NCI-H146 treated with DMSO at 0.1 percent for 48 hours (cell line): ENCODE measurements around the gene AMDHD1.

ENCODE experiments used
- DNase-seq: peaks from one replicate; lab custom pipeline; 2025; ENCODE audit not compliant: unreplicated experiment; lab: John Stamatoyannopoulos, UW

The AMDHD1 gene

DNA sequence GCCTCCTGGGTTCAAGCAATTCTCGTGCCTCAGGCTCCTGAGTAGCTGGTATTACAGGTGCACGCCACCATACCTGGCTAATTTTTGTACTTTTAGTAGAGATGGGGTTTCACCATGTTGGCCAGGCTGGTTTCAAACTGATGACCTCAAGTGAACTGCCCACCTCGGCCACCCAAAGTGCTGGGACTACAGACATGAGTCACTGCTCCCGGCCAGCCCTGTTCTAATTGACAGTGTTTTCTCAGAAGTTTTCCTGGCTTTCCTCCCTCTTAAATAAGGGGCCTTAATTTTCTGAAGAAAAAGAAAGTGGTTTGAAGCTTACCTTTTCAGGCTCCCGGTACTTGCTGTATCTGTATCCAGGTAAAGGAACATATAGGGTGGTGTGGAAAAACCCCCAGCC lies 51.3 kb downstream of the AMDHD1 start:
- no peak for DNase-seq

- no peak for DNase-seq
These were observed 52.3 kb downstream of the AMDHD1 start for GRCh38 chr12:95995238-95996031.

GRCh38 chr12:95996034-95996658 lies 53.0 kb downstream of the AMDHD1 start, which contains the start of gene HAL:
HAL (minus strand) TSS chr12:95996344; CDS start chr12:95995910, 434 bp downstream.
- no peak for DNase-seq

DNA sequence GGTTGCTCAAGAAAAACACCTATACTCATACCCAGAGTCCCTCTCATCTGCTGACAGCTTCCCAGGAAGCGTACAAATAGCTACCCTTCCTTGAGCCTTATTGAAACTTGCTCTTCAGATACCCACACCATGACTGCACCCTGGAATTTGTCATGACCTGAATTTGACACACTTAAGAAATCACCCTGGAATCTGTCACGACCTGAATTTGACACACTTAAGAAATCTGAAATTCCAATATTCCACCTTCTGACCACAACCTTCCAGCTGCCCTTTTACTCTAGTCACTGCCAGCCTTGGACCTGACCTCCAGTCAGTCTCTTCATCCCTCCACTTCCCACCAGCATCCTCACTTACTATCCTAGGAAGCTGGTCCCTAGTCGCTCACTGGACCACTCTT lies 54.1 kb downstream of the AMDHD1 start:
- DNase-seq, result no peak

GRCh38 chr12:95997911-95998510 lies 54.9 kb downstream of the AMDHD1 start:
- DNase-seq, result no peak

DNA sequence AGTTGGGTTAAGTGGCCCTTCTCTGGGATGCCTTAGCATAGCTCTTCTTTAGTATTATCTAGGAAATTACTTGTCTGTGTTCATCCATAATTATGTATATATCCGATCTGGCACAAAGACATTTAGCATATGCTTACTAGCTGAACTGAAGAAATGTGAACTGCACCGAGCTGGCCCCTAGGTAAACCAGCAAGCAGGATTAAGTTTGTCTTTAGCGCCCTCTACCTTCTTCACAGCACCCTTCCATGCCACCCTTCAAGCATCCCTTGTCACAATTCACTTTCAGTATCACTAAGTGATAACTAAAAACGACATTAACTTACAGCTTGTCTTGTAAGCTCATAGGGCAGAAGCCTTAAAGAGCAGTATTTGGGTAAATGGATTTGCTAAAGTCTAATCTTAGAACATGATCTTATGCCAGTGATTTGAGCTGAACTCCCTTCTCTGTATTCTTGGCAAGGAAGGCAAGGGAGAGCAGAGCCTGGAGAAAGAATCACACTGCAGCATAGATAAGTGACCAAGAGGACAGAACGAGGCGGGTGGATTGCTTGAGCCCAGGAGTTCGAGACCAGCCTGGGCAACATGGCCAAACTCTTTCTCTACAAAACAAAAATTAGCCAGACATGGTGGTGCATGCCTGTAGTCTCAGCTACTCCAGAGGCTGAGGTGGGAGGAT lies 55.6 kb downstream of the AMDHD1 start:
- peak; percentile 52 for DNase-seq

- DNase-seq, result no peak
These were observed 56.4 kb downstream of the AMDHD1 start for GRCh38 chr12:95999484-95999883.

DNA sequence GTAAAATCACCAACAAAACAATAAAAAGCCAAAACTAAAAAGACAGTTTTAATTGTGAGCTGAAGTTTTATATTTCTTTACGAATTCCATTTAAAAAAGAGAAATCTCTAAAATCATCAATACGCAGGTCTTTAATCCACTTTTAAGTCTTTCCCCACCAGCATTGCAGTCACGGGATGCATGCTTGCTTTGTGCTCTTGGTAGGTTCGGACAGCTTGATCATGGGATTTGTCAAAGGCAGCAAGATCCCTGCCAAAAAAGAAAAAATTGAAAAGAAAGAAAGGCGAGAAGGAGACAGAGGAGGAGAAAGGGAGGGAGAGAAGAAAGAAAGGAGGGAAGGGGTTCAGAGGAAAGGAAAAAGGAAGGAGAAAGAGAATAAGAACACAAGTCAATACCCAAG lies 57.7 kb downstream of the AMDHD1 start:
- DNase-seq, result no peak

- DNase-seq, result no peak
These were observed 63.6 kb downstream of the AMDHD1 start for GRCh38 chr12:96006727-96007126.

GRCh38 chr12:96007729-96008128 lies 64.6 kb downstream of the AMDHD1 start:
- DNase-seq, result no peak

DNA sequence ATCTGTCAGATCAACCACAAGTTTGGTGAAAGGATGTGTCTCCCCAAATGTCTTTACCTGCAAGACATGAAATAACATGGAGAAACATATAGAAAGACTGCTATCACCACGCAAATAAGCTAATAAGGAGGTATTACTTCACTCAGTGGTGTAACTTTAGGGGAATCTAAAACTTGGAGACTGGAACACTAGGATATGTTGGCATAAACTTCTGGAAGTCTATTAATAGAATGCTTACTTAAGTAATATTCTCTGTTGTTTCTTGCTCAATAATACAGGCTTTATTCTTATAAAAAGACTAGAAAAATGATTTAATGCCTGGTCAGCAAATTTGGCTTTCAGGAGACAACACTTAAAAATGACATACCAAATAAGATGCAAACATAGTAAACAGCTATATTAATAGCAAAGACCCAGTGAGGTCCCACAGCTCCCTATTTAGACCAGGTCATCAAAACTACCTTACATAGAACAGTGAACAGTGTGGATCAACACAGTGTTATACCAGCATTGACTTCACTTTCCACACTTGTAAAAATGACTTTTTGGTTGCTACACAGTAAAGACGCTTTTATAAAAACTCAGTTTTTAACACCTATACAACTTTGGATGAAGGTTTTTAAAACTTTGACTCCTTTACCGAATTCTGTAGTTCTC lies 71.9 kb downstream of the AMDHD1 start:
- DNase-seq, result no peak

DNA sequence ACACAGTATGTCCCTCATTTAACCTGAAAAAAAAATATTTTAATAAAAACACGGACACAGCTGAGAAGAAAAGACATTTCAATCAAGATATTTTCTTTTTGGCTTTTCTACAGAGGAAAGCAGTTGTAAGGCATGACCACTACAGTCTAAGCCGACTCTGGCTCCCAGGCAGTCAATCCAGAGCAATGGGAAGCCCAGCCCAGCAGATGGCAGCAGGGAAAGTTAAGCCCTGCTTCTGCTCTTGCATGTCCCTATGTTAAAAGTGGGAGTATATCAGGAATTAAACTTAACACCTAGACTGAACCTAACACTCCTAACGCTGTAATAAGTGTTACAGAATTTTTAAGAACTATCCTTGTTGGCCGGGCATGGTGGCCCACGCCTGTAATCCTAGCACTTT lies 72.5 kb downstream of the AMDHD1 start:
- no peak for DNase-seq
